Osteoblast (primary cell): ENCODE data around the gene NISCH. TPM values are rescaled to one million over a fixed set of nuclear protein-coding genes. Genes with fewer than 3 reads are reported as not detected.

Experiments
- DNase-seq: peaks from one replicate; pipeline ENCODE4 v3.0.0; 2011; ENCODE audit warnings: low spot score, mixed read lengths; ENCODE audit not compliant: insufficient read length; ENCODE audit errors: missing footprints
- H2AFZ ChIP-seq: 2 replicates; pipeline ENCODE4 v1.6.0; 2011; ENCODE audit warnings: mild to moderate bottlenecking, low read length
- H3K27ac ChIP-seq: 2 replicates; pipeline ENCODE4 v1.5.1; 2011; ENCODE audit warnings: mild to moderate bottlenecking, low read depth, low read length, moderate library complexity
- H3K27me3 ChIP-seq: 2 replicates; pipeline ENCODE4 v1.6.0; 2012; ENCODE audit warnings: mild to moderate bottlenecking, control low read depth, inconsistent platforms, low read length, moderate library complexity; ENCODE audit not compliant: insufficient read depth
- H3K36me3 ChIP-seq: 2 replicates; pipeline ENCODE4 v1.5.1; 2011; ENCODE audit warnings: mild to moderate bottlenecking, low read length, control low read depth, moderate library complexity; ENCODE audit not compliant: insufficient read depth
- H3K4me1 ChIP-seq: 2 replicates; pipeline ENCODE4 v1.5.1; 2011; ENCODE audit warnings: mild to moderate bottlenecking, low read length, control low read depth, moderate library complexity; ENCODE audit not compliant: insufficient read depth
- H3K4me2 ChIP-seq: 2 replicates; pipeline ENCODE4 v1.6.0; 2011; ENCODE audit warnings: mild to moderate bottlenecking, low read length; ENCODE audit not compliant: insufficient read depth
- H3K4me3 ChIP-seq: fragments of 200-600 bp; sonication (generic); 3 replicates; pipeline ENCODE4 v1.5.1; 2012; ENCODE audit warnings: mild to moderate bottlenecking, low read length, inconsistent platforms; ENCODE audit not compliant: insufficient read depth
- H3K79me2 ChIP-seq: 2 replicates; pipeline ENCODE4 v1.6.0; 2012; ENCODE audit warnings: mild to moderate bottlenecking, low read length, control low read depth, inconsistent platforms; ENCODE audit not compliant: insufficient read depth
- H3K9me3 ChIP-seq: 2 replicates; pipeline ENCODE4 v1.5.1; 2011; ENCODE audit warnings: low read depth, low read length, control low read depth
- H4K20me1 ChIP-seq: 2 replicates; pipeline ENCODE4 v1.6.0; 2012; ENCODE audit warnings: mild to moderate bottlenecking, low read length, control low read depth; ENCODE audit not compliant: insufficient read depth
- CTCF ChIP-seq: IDR thresholded peaks from 2 replicates; pipeline ENCODE4 v1.5.1; 2011; ENCODE audit warnings: mild to moderate bottlenecking, low read depth, low read length, moderate library complexity; ENCODE audit errors: extremely low read depth
- total RNA-seq: library from RNA; depleted of rRNA; stranded (reverse); fragments of >200 nt; gene quantifications from 2 replicates; pipeline ENCODE4 v1.2.3, GENCODE V29; 2012

Gene NISCH
- total RNA-seq, 1 donor: 83.2 TPM

DNA sequence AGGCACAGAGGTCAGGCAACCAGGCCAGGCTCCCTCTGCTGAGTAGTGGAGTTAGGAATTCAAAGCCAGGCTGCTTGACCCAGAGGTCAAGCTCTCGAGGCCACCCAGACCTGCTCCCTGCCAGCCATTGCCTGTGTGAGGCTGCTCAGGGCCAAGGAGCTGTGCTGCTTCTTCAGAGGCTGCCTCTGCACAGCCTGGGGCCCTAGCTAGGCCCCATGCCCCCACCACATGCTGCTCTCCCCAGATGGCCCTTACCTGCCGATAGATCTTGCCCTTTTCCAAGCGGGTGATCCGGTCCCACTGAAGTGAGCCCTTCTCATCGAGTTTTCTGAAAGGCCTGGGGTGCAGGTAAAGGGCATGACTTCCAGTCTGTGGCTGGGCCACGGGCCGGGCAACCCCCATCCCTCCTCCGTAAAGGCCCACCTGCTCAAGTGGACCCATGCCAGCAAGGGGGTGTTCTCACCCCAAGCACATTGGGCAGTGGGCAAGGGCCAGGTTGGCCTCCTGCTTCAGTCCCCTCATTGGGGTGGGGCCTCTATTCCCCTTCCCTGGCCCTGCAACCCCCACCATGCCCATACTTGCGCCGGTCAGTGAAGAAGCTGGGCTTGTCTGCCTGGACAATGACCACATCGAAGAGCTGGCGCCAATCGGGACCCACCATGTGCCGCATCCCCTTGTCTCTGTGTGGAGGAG lies 71.8 kb downstream of the NISCH start:
- peaks cover 21% of the 10 kb centered on the region for H3K4me1 ChIP-seq
- no peak overlapping the region for H3K4me2 ChIP-seq
- no peak overlapping the region for H3K4me3 ChIP-seq
- peaks cover 37% of the 10 kb centered on the region for H4K20me1 ChIP-seq
- no peaks in the 10 kb centered on the region for H3K9me3 ChIP-seq
- H3K27me3 ChIP-seq: no peaks in the 10 kb centered on the region
- H3K27ac ChIP-seq: no peak overlapping the region
- peak; percentile 83 for DNase-seq
- peaks cover 33% of the 10 kb centered on the region for H3K79me2 ChIP-seq
- no peak overlapping the region for H2AFZ ChIP-seq
- TF ChIP-seq CTCF: no peak
- peaks cover 49% of the 10 kb centered on the region for H3K36me3 ChIP-seq

DNA sequence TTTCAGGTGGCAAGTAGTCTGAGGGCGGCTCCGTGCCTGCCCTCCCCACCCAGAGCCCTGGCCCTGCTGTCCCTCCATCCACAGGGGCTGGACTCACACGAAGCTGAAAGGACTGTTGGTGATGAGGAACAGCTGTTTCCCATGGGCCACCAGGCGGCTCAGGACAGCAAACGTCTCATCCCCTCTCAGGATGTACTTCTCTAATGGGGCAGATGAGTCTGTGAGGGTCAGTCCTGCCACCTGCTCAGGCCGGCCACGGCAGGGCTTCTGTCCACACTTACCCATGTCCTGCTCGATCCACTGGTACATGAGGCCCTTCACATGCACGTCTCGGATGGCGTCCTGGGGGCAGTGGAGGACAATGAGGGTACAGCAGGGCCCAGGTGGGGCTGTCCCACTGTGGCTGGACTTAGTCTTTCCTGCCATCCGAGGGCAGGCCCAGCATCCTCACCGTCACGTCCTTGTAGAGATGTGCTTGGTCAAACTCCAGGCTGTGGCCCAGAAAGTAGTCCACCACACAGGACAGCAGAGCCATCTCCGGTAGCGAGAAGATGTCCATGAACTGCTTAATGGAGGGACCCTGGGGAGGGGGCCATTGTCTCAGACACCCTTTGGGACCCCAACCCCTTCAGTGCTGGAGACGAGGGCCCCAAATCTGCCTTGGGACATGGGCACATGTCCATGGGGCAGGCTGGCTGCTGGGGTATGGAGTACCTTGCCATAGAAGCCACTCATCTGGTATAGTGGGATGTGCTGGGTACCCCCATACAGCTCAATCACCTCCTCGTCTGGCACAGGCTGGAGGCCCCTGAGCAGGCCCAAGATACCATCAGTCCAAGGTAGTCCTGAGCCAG lies 72.6 kb downstream of the NISCH start:
- Histone ChIP-seq H3K79me2 (peaks cover 41% of the 10 kb centered on the region), H3K4me1 (peaks cover 27% of the 10 kb centered on the region), H3K4me2 (no peak overlapping the region), H2AFZ (no peak overlapping the region), H3K27ac (no peak overlapping the region), H4K20me1 (peaks cover 43% of the 10 kb centered on the region), H3K27me3 (no peaks in the 10 kb centered on the region), H3K4me3 (no peak overlapping the region), H3K36me3 (peaks cover 49% of the 10 kb centered on the region), H3K9me3 (no peaks in the 10 kb centered on the region)
- TF ChIP-seq CTCF: no peak
- peak; percentile 83 for DNase-seq

DNA sequence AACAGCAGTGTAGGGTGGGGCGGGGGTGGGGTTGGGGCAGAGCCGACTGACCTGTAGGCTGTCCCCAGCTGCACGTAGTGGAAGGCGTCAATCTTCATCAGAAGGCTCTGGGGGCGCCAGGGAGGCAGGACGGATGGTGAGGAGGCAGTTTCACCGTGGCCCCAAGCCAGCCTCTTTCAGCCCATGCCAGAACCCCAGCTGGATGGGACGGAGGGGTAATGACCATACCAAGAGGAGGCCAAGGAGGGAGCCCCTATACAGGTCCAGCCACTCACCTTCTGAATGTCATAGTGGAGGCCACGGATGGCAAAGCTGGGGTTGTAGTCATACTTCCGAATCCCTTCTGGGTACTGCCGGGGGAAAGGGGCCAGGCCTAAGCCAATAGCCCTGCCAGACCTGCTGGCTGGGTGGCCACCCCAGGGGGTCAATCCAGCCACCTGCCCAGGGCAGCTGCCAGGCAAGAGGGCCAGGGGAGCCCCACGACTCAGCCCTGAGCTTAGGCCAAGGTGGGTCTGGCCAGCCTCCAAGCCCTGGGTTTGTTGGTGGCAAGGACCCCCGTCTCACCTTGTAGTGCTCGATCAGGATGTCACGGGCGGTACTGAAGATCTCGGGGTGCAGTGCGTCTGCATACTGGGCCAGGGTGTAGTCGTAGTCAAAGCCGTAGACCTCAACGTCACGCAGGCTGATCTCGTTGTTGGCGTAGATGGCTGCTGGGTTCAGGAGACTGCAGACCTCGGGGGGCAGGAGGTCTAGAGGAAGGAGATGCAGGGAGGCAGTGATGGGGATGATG lies 73.4 kb downstream of the NISCH start:
- H3K4me1 ChIP-seq: peaks cover 27% of the 10 kb centered on the region
- peaks cover 43% of the 10 kb centered on the region for H4K20me1 ChIP-seq

More for the DNA sequence above, 73.4 kb downstream of the NISCH start:
- DNase-seq: peak; percentile 74
- H3K9me3 ChIP-seq: no peaks in the 10 kb centered on the region
- no peak overlapping the region for H3K27ac ChIP-seq
- no peak overlapping the region for H3K4me2 ChIP-seq
- peaks cover 44% of the 10 kb centered on the region for H3K36me3 ChIP-seq
- peaks cover 46% of the 10 kb centered on the region for H3K79me2 ChIP-seq
- no peak for TF ChIP-seq CTCF
- no peak overlapping the region for H3K4me3 ChIP-seq
- H3K27me3 ChIP-seq: no peaks in the 10 kb centered on the region
- H2AFZ ChIP-seq: no peak overlapping the region
